HK-2 (cell line): ENCODE measurements around the gene C1orf185.
"Not testable (repeated sequence)": the region's sequence is repeated elsewhere in the genome, so short reads cannot be mapped to it uniquely, and the experiment has no call there.

Experiments
- DNase-seq: peaks from one replicate; pipeline ENCODE4 v3.0.0-alpha.2; 2018; ENCODE audit not compliant: unreplicated experiment

C1orf185 gene

DNA sequence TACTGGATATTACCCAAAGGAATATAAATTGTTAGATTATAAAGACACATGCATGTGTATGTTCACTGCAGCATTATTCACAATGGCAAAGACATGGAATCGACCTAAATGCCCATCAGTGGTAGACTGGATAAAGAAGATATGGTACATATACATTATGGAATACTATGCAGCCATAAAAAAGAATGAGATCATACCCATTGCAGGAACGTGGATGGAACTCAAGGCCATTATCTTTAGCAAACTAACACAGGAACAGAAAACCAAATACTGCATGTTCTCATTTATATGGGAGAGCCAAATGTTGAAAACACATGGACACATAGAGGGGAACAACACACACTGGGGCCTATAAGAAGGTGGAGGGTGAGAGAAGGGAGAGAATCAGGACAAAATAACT lies 35.7 kb downstream of the C1orf185 start:
- not testable (repeated sequence) for DNase-seq

- DNase-seq = no peak
These were observed 37.4 kb downstream of the C1orf185 start for GRCh38 chr1:51139474-51139873.

DNA sequence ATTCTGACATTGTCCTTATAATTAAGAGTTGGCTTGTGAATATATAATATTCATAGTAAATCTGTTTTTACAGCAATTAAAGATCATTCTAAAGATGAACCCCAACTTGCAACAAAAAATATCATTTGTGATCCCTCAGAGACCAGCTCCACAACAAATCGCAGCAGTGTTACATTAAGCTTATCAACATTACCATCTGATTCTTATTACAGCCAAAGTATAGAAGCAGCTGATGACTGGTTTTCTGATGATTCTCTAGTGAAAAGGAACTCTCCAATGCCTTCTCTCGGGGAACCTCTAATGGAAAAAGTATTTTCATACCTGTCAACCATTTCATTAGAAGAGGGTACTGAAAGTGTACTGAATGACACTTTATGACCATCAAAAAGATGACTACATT lies 45.4 kb downstream of the C1orf185 start:
- no peak for DNase-seq

DNA sequence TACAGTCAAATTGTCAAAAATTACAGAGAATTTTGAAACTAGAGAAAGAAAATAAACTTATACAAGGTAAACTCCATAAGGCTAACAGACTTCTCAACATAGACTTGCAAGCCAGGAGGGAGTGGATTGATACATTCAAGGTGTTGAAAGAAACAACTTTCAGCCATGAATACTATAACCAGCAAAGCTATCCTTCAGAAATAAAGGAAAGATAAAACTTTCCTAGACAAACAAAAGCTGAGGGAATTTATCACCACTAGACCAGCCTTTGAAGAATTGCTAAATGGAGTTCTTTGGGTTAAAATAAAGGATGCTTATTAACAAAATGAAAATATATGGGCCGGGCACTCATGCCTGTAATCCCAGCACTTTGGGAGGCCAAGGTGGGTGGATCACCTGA lies 52.7 kb downstream of the C1orf185 start:
- DNase-seq = no peak

DNA sequence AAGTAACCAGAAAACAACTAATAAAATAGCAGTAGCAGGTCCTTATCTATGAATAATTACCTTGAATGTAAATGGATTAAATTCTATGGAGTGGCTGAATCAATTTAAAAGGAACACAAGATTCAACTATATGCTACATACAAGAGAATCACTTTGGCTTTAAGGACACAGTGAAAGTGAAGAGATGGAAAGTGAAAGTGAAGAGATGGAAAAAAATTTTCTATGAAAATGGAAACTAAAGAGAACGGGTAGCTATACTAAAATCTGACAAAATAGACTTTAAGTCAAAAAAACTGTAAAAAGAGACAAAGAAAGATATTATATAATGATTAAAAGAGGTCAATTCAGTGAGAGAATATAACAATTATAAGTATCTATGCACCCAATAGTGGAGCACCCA lies 54.7 kb downstream of the C1orf185 start:
- no peak for DNase-seq

GRCh38 chr1:51157395-51157794 lies 55.4 kb downstream of the C1orf185 start:
- no peak for DNase-seq

GRCh38 chr1:51158263-51158662 lies 56.2 kb downstream of the C1orf185 start:
- no peak for DNase-seq

GRCh38 chr1:51162560-51162959 lies 60.5 kb downstream of the C1orf185 start:
- DNase-seq = not testable (repeated sequence)

GRCh38 chr1:51165540-51165939 lies 63.5 kb downstream of the C1orf185 start:
- no peak for DNase-seq

DNA sequence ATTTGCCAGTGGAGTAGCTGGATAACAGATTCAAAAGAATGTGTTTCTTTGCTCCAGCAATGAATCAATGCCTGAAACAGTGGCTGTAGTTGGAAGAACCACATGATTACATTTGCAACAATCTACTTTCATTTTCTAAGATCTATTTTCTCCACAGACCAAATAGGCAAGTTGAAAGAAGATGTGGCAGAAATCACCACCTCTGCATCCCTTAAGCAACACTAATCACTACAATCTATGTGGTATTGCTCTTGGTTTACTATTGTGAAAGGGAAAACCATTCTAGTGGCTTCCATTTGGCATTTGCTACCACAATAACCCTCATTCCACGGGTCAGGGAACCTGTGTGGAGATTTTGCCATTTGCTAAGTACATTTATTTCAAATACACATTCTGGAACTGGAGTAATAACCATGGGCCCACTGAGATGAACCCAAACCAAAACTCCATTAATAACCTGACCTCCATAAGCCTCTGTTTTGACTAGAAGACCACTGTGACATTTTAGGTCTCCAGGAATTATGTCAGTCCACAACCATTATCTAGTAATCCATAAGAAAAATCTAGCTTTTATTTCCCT lies 66.3 kb downstream of the C1orf185 start:
- DNase-seq = no peak

GRCh38 chr1:51168936-51169335 lies 66.9 kb downstream of the C1orf185 start:
- no peak for DNase-seq

DNA sequence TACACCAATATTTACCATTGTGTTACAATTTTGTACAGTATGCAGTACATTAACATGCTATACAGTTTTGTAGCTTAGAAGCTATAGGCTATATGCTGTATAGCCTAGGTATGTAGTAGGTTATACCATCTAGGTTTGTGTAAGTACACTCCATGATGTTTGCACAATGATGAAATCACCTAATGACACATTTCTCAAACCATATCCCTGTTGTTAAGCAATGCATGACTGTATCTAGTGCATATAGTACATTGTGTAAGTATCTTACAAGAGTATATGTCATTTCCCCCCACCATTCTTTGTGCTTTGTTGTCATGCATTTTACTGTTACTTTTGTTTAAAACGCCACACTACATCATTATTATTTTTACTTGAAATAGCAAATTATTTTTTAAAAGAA lies 68.3 kb downstream of the C1orf185 start:
- no peak for DNase-seq

- no peak for DNase-seq
These were observed 70.8 kb downstream of the C1orf185 start for GRCh38 chr1:51172811-51173210.

DNA sequence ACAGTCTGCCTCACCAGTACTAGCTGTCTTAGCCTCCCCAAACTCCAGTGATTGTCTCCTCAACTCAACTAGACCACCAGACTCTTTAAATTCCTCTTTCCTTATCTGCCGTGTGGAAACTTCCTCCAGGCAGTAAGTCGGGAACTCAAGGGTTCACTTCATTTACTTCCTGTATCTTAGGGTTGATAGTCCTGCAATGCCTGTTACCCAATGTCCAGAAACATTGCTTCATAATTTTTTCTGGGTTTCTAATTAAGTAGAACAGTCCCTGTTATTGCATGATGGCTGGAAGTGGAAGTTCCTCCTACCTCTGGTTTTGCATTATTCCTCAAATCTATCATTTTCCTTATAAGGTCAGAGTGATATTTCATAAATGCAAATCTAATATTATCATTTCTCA lies 73.2 kb downstream of the C1orf185 start:
- no peak for DNase-seq

- not testable (repeated sequence) for DNase-seq
These were observed 76.0 kb downstream of the C1orf185 start for GRCh38 chr1:51177988-51178387.

DNA sequence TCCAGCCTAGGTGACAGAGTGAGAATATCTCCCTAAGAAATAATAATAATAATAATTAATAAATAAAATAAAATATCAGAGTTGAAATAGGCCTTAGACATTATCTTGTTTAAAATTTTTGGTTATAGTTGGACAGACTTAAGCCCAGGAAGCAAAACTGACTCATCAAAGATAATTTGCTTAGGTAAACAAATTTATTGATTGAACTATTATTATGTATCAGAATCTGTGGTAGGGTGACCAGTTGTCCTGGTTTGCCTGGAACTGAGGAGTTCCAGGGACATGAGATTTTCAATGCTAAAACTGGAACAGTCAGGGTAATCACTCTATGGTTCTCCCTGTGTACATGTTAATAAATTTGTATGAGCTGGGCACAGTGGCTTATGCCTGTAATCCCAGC lies 86.2 kb downstream of the C1orf185 start:
- no peak for DNase-seq

DNA sequence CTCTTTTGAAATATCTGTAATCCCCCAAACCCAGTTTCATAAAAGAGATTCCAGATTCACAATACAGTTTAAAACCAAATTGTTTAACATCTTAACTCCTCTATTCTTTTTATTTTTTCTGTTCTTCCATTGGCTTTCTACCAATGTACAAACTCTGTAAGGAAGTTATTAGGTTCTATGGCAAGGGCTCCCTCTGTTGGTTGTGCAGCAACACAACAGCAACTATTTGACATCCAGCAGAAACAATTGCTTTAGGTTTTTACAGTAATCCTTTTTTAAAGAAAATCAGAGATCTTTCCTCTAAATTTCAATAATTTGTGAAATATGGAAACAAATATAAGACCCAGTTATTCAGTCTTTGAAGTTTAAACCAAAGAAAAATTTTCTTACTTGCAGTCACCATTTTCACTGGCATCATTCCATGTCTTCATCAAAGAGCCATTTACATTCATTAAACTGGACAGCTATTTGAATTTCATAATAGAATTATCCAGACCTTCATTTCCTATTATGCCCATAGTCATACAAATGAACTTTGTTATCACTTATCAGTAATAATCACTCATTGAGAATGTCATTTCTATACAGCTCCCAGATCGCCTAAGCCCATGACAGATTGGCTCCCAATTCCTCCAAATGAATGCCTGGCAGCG lies 87.5 kb downstream of the C1orf185 start:
- peak; percentile 14 for DNase-seq

GRCh38 chr1:51190961-51191360 lies 88.9 kb downstream of the C1orf185 start:
- DNase-seq = no peak

DNA sequence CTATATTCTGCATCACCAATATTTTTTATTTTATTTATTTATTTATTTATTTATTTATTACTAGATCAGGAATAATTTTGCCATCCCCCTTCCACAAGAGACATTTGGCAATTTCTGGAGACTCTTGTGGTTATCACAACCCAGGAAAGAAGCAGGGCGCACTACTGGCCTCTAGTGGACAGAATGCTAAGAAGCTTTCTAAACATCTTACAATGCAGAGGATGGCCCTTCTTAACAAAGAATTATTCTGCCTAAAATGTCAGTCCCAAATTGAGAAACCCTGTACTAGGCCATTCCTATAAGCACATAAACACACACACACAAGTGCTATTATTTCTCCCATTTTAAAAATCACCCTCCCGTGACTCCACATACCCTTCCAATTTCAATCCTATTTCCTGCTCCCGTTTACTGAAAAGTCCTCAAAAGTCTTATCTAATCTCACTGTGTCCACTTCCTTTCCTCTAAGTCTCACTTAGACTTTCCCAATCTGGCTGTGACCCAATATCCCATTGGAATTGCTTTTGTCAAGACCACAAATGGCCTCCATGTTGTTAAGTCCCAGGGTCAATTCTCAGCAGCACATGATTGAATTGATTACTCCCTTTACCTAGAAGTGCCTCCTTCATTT lies 90.3 kb downstream of the C1orf185 start:
- peak; percentile 47 for DNase-seq

DNA sequence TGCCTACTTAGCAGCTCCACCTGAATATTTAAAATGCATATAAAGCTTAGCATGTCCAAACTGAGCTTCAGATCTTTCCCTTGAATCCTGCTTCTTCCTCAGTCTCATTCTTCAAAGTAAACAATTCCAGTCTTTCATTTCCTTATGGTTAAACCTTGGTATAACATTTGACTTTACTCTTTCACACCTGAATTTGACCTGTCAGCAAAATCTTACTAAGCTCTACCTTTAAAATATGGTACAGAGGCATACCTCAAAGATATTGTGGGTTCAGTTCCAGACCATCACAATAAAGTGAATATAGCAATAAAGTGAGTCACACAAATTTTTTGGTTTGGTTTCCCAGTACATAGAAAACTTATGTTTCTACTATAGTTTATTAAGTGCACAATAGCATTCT lies 91.5 kb downstream of the C1orf185 start:
- DNase-seq = no peak
